Endometrial microvascular endothelial cells (primary cell): ENCODE measurements around the gene UPK3A. TPM values are rescaled to one million over a fixed set of nuclear protein-coding genes. Genes with fewer than 3 reads are reported as not detected.
"Not testable (repeated sequence)": the region's sequence is repeated elsewhere in the genome, so short reads cannot be mapped to it uniquely, and the experiment has no call there.

Source experiments
- in situ Hi-C: cut with HindIII; loops from 2 replicates; pipeline ENCODE4 v1.10.0; 2017; ENCODE audit warnings: low sequenced_read_pairs, low pct_unique_long_range_greater_than_20kb; ENCODE audit errors: inconsistent ontology term
- total RNA-seq: library from RNA; depleted of rRNA; stranded (reverse); fragments of >200 nt; gene quantifications from one replicate; pipeline ENCODE4 v1.2.3, GENCODE V29; 2015; ENCODE audit errors: inconsistent ontology term

Gene UPK3A
- total RNA-seq, 1 donor from 2014 or later = not detected

DNA sequence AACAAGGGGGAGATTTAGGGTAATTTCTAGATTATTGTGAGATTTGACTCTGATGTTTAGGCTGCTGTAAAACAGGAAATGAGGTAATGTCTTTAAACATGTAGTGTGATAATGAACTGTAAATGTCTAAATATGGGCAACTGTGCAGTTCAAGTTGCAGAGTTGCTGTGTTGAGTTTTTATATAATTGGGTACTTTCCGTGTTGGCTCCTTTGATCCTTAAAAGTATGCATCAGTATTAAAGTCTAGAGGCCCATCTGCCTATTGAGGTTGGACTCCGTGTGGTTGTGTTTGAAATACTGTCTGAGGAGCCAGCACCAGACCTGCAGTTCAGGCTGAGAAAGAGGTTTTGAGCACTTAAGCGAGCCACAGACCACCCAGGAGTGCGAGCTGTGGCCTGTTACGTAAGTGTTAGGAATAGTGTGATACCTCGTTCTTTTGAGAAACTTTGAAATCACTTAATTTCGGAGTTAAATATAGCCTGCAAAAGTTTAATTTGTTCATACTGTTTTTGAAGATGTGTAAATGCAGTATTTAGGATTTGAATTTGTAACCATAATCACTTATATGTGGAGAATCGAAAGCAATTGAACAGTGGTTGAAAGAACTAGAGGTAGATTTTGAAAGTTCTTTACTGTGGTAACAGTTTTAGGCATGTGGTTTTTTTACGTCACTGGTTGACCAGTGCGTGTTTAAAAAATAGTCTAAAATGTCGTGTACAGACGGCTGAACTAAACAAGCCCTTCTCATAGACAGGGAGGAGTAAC is 34.0 kb downstream of the UPK3A start:
- in situ Hi-C loops = no loop called here

DNA sequence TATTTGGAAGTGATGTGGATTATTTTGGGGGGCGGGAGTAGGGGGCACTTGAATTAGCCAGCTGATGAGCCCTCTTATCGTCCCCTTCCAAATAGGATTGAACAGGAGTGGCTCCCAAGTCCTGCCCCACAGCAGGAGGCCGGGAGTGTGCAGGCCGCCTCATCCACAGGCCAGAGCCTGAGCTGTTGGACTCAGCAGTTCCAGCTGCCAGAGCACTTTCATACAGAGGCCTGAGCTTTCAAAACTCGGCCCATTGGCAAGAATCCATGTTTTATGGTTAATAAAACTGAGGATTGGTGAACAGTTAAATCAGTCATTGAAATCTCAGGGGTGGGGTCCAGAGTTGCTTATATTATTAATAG is 34.6 kb downstream of the UPK3A start:
- in situ Hi-C loops = no loop called here

DNA sequence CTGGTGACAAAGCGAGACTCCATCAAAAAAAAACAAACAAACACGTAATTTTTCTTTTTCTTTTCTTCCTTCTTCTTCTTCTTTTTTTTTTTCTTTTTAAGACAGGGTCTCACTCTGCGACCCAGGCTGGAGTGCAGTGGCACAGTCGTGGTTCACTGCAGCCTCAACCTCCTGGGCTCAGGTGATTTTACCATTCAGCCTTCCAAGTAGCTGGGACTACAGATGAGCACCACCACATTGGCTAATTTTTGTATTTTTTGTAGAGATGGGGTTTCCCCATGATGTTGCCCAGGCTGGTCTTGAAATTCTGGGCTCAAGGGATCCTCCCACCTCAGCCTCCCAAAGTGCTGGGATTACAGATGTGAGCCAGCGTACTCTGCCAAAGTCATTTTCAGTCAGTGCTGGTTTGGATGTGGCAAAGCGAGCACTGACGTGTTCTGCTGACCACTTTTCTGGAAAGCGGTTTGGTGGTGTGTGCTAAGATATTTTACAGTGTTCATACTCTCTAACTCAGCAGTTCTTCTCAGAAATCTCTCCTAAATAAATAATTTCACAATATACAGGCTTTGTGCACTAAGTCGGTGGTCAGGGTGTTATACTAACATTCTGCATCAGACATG is 35.7 kb downstream of the UPK3A start:
- in situ Hi-C loops = no loop called here

DNA sequence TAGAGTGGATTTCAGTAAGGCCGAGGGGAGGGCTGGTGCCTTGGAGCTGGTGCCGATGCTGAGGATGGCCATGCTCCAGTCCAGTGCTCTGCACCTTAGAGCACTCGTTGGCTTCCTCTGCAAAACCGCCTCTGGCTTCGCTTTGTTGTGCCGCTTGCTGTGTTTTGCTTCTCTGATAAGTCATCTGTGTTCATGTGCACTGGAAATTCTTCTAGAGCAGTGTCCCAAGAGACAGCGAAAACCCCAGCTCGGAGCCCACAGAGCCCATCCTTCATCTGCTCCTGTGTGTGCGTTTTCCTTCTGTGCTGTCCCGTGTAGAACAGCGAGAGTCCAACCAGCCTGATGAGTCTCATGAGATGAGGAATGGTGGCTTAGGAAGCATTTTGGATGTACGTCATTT is 37.1 kb downstream of the UPK3A start:
- in situ Hi-C loops = no loop called here

DNA sequence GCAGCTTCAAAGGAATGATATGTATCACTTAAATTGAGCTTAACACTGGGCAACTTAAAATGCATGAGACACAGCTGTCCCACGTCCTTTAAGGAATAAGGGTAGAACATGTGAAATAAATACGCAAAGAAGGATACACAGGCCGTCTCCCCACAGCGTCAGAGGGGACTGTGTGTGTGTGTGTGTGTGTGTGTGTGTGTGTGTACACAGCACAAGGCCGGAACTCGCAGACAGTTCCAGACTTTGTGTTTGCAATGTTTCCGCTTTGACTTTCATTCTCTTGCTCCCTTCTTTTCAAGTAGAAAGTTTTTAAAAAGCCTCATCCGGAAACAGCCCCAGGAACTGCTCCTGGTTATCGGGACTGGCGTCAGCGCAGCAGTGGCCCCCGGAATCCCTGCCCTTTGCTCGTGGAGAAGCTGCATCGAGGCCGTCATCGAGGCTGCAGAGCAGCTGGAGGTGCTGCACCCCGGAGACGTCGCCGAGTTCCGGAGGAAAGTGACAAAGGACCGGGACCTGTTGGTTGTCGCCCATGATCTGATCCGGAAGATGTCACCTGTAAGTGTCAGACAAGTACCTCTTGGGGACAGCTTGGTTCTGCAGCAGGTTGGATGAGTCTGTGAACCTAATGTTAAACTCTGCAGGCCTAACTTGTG is 38.2 kb downstream of the UPK3A start:
- in situ Hi-C loops = no loop called here

DNA sequence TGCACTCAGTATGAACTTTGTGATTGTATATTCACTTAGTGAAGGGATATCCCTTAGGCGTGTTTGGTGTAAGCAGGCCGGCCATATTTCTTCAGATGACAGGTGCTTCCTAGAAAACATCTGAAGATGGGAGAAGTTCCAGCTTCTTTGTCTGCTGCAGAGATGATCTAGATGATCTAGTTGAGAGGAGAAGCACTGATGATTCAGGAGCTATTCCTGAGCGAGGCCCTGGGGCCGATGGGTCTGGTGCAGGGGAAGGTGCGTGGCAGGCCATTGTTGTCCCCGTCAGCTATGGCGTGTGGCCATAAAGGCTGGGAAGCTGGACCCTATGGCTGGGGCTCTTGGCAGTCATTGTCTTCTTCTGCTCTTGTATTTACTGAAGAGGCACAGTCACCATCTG is 38.9 kb downstream of the UPK3A start:
- in situ Hi-C loops = no loop called here

DNA sequence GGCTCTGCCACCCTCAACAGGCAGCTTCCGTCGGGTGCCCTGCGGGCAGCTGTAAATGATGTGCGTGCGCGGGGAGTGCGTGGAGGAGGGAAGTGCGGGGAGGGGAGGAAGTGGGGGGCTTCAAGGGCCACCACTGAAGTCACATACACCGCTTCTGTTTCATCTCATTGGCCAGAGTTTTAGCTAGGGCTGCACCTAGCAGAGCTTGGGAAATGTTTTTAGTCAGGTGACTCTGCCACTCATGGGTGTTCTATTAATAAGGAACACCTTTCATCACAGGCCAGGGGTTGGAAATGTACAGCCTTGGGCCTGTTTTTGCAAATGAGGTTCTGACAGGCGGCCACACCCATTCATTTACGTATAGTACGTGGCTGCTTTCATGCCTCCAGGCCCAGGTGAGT is 39.6 kb downstream of the UPK3A start:
- in situ Hi-C loops = no loop called here

DNA sequence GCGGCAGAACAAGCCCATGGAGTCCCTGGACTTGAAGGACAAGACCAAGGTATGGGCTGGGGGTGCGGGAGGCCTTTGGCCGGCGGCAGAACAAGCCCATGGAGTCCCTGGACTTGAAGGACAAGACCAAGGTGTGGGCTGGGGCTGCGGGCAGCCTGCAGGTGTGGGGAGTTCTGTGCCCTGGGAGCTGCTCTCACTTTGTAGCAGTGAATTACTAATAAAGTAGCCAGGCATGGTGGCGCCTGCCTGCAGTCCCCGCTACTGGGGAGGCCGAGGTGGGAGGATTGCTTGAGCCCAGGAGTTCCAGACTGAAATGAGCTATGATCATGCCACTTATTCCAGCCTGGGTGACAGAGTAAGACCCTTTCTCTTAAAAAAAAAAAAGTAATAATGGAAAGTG is 43.5 kb downstream of the UPK3A start:
- in situ Hi-C loops = not testable (repeated sequence)

DNA sequence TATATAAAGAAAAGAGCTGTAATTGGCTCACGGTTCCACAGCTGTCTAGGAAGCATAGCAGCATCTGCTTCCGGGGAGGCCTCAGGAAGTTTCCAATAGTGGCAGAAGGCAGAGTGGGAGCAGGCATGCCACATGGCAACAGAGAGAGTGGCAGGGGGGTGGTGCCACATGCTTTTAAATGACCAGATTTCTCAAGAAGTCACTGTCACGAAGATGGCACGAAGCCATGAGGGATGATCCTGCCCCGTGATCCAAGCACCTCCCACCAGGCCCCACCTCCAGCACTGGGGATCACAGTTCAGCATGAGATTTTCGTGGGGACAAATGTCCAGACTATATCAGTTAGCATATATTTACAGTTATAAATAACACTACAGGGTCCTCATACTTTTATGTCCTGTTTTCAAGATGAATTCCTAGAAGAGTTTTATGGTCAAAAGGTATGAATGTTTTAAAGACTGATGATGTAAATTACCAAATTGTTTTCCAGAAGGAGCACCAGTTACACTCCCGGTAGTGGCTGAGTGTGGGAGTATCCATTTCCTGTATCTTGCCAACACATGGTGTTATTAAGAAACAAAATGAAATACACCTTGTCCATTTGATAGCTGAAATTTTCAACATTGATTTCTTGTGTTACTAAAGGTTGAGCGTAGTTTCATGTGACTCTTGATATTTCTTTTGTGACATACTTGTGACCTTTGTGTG is 44.2 kb downstream of the UPK3A start:
- in situ Hi-C loops = no loop called here

DNA sequence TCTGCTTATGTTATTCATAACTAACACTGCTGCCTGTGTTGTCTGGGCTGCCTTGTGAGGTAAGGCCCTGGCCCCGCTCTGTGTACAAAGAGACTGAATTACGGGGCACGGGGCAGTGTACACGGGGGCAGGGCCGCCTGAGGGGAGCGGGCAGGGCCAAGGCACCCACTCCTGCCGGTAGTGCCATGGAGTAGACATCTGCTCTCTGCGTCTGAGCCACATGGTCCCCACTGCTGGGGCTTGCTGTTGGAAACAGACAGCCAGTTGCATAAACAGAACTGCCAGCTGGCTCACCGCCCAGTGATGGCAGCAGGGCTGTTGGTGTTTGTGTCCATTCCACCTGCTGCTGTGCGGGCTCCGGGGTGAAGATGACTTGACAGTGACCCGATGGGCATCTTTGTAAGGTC is 44.8 kb downstream of the UPK3A start:
- in situ Hi-C loops = no loop called here

DNA sequence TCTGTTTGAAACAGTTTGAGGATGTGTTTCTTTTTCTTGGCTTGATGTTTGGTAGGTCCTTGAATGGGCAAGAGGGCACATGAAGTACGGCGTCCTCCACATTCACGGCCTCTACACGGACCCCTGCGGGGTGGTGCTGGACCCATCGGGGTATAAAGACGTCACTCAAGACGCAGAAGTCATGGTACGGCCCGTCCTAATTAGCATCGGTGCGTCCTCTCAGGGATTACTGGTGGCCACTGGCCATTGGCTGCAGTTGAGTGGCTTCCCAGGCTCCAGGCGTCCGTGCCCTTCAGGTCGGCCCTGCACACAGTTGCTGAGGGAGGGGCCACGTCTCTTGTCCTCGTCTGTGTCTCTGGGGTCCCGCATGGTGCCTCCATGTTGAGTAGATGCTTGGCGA is 45.8 kb downstream of the UPK3A start:
- in situ Hi-C loops = loop anchor here (10.0 kb wide), 1 partner anchor 56 kb away; no protein-coding TSS in a partner anchor

DNA sequence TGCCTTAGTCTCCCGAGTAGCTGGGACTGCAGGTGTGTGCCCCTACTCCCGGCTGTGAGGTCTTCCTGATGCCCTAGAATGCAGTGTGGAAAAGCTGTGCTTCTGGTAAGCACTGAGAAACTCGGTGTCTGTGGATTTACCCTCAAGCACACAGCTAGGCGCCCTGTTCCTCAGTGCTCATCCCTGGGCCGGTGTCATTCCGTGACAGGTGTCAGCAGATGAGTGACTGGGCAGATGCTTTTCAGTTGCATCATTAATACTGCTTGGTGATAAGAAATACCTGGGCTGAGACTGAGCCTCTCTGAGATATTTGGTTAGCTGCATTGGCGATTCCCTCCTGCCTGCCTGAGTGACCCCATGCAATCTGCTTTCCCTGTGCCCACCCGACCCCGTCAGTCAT is 46.7 kb downstream of the UPK3A start:
- in situ Hi-C loops = loop anchor here (10.0 kb wide), 1 partner anchor 57 kb away; no protein-coding TSS in a partner anchor

DNA sequence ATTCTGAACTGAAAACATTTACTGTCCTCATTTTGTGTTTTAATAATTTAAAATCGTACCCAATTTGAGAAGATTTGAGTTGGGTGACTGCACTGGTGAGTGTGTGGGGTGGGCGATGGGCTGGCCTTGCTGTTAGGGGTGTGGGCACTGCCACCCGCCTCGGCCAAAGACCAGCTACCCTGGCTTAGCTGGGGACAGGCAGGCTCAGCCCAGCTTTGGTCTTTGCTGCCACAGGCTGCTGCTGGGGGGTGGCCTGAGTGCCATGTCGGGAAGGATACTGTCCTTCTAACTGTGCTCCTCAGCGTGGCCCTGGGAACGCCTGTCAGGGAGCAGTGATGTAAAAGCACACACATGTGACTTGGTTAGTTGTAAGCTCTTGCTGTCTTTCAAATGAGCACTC is 47.3 kb downstream of the UPK3A start:
- in situ Hi-C loops = loop anchor here (10.0 kb wide), 1 partner anchor 57 kb away; no protein-coding TSS in a partner anchor

DNA sequence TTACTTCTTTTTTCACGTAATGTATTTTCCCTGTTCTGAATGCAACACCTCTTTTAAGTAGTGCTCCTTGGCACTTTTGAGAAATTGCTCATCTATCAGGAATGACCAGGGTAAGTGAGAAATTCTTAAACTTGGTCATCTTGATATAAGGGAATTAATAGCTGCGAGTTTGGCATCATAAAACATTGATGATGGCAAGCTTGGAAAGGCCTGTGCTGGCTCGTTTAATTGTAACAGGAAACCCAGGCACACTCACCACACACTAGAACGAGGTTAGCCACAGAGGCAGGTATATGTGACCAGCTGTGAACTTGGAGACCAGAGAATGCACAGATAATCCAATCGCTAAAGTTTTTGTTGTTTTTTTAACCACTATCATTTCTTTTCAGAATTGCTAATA is 49.3 kb downstream of the UPK3A start:
- in situ Hi-C loops = loop anchor here (10.0 kb wide), 1 partner anchor 59 kb away; no protein-coding TSS in a partner anchor

DNA sequence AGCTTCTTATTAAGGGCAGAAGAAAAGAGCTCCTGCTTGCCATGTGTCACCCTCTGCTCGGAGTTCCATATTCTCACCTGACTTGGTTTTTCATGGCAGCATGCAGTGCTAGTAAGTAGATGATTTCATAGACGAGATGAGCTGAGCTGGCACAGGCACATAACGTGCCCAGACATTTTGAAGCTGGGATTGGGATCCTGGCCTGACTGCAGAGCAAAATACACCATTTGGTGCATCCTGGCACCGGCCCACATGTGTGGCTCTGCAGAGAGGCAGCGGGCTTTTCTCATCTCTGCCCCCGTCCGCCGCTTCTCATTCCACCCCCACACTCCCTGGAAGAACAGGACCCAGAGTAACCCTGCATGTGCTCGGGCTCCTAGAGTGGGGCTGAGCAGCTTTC is 49.8 kb downstream of the UPK3A start:
- in situ Hi-C loops = loop anchor here (10.0 kb wide), 1 partner anchor 60 kb away; no protein-coding TSS in a partner anchor

DNA sequence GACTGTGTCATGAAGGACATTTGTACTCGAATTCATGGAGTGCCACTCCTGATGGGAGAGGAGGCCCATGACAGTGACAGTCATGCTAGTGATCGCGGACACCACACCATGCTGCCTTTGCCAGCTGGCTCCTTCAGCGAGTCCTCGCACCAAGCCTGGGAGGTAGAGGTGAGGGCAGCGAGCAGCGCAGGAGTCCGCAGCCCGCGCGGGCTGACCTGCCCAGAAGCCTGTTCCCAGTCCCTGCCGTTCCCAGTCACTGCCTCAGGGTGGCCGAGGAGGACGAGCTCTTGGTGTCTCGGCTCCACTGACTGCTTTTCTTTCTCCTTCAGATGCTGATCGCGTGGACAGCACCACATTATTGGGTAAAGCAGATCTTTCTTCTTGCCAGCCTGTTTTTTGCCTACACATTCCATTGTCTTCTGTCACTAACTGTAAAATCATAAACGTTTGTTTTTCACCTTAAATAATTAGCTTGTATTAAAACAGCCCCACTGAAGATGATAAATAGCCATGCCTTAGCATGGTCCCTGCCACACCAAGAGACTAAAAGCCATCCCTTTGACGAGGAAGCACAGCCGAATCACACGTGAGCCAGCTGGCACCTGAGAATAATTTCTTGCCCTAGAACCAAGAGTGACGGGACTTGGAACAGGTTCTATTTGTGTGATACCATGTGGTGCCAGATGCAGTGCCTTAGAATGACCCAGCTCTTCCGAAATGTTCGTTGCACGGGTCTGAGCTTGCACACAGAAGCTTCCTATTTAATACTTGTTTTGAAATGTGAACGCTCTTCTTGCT is 50.5 kb downstream of the UPK3A start:
- in situ Hi-C loops = loop anchor here (10.0 kb wide), 1 partner anchor 60 kb away; no protein-coding TSS in a partner anchor

DNA sequence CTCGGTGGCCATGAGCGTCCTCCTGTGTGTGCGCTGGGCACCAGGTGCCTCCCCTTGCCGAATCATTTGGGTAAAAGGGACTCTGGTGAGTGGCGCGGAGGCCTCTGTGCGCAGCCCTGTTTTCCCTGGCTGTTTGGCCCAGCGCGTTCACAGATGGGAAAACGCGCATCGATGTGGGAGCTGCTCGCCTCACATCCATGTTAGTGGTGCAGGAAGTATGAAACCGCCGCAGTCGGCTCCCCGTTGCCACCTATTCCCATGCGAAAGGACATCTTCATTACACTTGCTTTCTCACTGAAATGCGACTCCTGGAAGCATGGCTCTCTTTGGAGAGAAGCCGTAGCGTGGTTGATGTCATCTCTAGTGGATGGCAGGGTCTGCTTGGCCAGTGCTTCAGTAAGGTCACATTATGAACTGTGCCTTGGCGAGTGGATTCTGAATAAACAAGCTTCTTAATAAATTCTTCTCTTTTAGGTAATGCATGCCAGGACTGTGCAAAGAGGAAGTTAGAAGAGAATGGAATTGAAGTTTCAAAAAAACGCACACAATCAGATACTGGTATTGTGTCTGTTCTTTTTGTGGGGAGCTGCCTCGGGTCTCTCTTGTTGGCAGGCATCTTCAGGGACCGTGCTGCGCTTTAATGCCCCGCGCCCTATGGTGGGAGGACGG is 51.2 kb downstream of the UPK3A start:
- in situ Hi-C loops = loop anchor here (10.0 kb wide), 1 partner anchor 61 kb away; no protein-coding TSS in a partner anchor

DNA sequence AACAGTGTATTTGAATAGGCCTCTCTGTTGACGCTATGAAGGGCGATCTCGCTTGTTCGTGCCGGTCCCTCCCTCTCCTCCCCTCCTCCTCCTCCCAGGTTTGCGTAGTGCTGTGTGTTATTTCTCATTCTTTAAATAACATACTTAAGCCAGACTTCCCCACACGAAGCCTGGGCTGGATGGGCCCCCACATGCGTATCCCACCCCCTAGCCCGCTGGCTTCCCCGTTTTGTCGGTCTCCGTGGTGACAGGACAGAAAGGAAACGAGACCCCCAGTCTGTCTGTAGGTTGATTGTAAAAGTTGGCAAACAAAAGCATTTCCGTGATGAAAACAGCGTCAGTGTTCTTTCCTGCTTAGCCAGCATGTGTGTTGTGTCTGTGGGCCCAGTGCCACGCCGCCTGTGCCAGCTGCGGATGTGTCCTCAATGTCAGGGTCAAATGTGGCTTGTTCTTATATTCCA is 52.3 kb downstream of the UPK3A start:
- in situ Hi-C loops = loop anchor here (10.0 kb wide), 1 partner anchor 62 kb away; no protein-coding TSS in a partner anchor
